IMR-90 (cell line): Measurements from ENCODE around the gene TOR4A. TPM values are rescaled to one million over a fixed set of nuclear protein-coding genes. Genes with fewer than 3 reads are reported as not detected.

ENCODE experiments used
- CHD1 ChIP-seq: IDR thresholded peaks from 2 replicates; pipeline ENCODE4 v1.6.1; 2012; ENCODE audit warnings: low read depth, low read length, improper control_type of control experiment
- FOS ChIP-seq: fragments of 150-350 bp; IDR thresholded peaks from 2 replicates; pipeline ENCODE4 v1.6.1; 2016; ENCODE audit warnings: low read depth, low read length
- SMC3 ChIP-seq: fragments of 150-350 bp; IDR thresholded peaks from 2 replicates; pipeline ENCODE4 v1.6.1; 2016; ENCODE audit warnings: low read depth, mild to moderate bottlenecking, antibody characterized with exemption, low read length, moderate library complexity
- polyA plus RNA-seq, 3 experiments: library from polyadenylated mRNA; depleted of rRNA; stranded (reverse); fragments of >200 nt; gene quantifications; 2 replicates each; pipeline ENCODE4 v1.2.3, GENCODE V29; 2012; ENCODE audit warnings: low replicate concordance in 1 of 3
- total RNA-seq: library from RNA; depleted of rRNA; stranded (reverse); fragments of >200 nt; gene quantifications from 2 replicates; pipeline ENCODE4 v1.2.3, GENCODE V29; 2012
- TF ChIP-seq, protein P1 (sequence below): fragments of 150-350 bp; IDR thresholded peaks from 2 replicates; pipeline ENCODE4 v1.6.1; 2016; ENCODE audit warnings: low read depth, mild to moderate bottlenecking, low read length, moderate library complexity, borderline replicate concordance

The TOR4A gene
- total and polyA plus RNA-seq, 2 of the 4 experiments (the other 2 are of a cell fraction) = 9.7 to 22.9 TPM

DNA sequence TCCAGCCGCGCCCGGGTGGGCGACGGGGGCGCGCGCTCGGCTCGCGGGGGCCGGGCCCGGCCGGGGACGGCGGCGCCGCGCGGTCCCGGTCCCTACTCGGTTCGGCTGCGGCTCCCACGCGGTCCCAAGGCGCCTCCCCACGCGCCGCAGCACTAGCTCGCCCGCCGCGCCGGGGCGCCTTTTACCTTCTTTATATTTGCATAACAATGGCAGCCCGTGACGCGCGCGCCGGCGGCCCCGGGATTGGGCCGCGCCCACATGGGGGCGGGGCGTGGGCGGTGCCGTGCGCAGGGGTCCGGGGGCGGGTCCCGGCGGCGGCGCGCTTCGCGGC, 24.6 kb downstream of the TOR4A start, which contains the start of gene NRARP (continued):
- TF ChIP-seq, protein P1, sequence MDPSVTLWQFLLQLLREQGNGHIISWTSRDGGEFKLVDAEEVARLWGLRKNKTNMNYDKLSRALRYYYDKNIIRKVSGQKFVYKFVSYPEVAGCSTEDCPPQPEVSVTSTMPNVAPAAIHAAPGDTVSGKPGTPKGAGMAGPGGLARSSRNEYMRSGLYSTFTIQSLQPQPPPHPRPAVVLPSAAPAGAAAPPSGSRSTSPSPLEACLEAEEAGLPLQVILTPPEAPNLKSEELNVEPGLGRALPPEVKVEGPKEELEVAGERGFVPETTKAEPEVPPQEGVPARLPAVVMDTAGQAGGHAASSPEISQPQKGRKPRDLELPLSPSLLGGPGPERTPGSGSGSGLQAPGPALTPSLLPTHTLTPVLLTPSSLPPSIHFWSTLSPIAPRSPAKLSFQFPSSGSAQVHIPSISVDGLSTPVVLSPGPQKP = no peak
- no peak for TF ChIP-seq FOS
- TF ChIP-seq SMC3 = no peak
- TF ChIP-seq CHD1 = no peak
